Measurements from ENCODE around the gene PSMA4. TPM values are rescaled to one million over a fixed set of nuclear protein-coding genes. Genes with fewer than 3 reads are reported as not detected.

The PSMA4 gene
- total and polyA plus RNA-seq, 2 experiments from 2014 or later: 322 to 552 TPM

GRCh38 chr15:78574944-78575343, 34.7 kb downstream of the PSMA4 start:
- Histone ChIP-seq H3K4me2 (no peak overlapping the region), H3K36me3 (ENCODE audit: insufficient read depth) (no peaks in the 10 kb centered on the region), H3K27me3 (ENCODE audit: insufficient read depth) (no peaks in the 10 kb centered on the region), H3F3A (replicated peaks; ENCODE audit: low read depth) (no peaks in the 10 kb centered on the region), H2AFZ (no peak overlapping the region), H3K9me2 (ENCODE audit: insufficient read depth) (no peaks in the 10 kb centered on the region), H3K4me1 (ENCODE audit: insufficient read depth) (0 out of 2 replicates have a peak, but pooled peaks cover 3% of the 10 kb centered on the region), H3K4me3 (no peak overlapping the region), H4K20me1 (replicated peaks; ENCODE audit: insufficient read depth) (peaks cover 18% of the 10 kb centered on the region), H3K27ac (ENCODE audit: low read depth) (no peak overlapping the region), H3K79me2 (replicated peaks; ENCODE audit: insufficient read depth) (peaks cover 94% of the 10 kb centered on the region)
- ATAC-seq: no peak
- Mint-ChIP-seq H3K9me3 (no peaks in the 10 kb centered on the region), H3K27me3 (ENCODE audit: insufficient read depth, low read depth, poor library complexity) (peaks cover 2% of the 10 kb centered on the region), H3K4me1 (peaks cover 3% of the 10 kb centered on the region; the same call in 2 of the 3 replicates), H3K36me3 (ENCODE audit: low read depth) (peaks cover 3% of the 10 kb centered on the region; the same call in 1 of the 3 replicates), H3K4me3 (no peak overlapping the region), H3K27ac (no peak overlapping the region)
- no peak for TF ChIP-seq ZNF114 (CRISPR knock-in tag; IDR thresholded peaks at IDR 0.05)
- no peak for TF ChIP-seq REST (IDR thresholded peaks at IDR 0.05; ENCODE audit: unreplicated experiment)
- TF ChIP-seq ZNF462 (CRISPR knock-in tag; IDR thresholded peaks at IDR 0.05): no peak
- no peak for TF ChIP-seq STAT1 (IDR thresholded peaks at IDR 0.05; ENCODE audit: unreplicated experiment)
- TF ChIP-seq CREB1 (CRISPR knock-in tag; IDR thresholded peaks at IDR 0.05; ENCODE audit: low read depth): no peak
- TF ChIP-seq EZH2phosphoT487 (IDR thresholded peaks at IDR 0.05; ENCODE audit: unreplicated experiment): no peak
- TF ChIP-seq CTCF (conservative IDR thresholded peaks at IDR 0.05; ENCODE audit: low read depth in 2 of 2): no peak
- TF ChIP-seq JUNB (IDR thresholded peaks at IDR 0.05; ENCODE audit: unreplicated experiment): no peak
- TF ChIP-seq ETS1 (IDR thresholded peaks at IDR 0.05): no peak
- TF ChIP-seq ZNF331 (CRISPR knock-in tag; IDR thresholded peaks at IDR 0.05; ENCODE audit: low read depth): no peak
- TF ChIP-seq NANOG (IDR thresholded peaks at IDR 0.05; ENCODE audit: borderline replicate concordance): no peak
- no peak for TF ChIP-seq POLR2AphosphoS5 (IDR thresholded peaks at IDR 0.05; ENCODE audit: low read depth)
- TF ChIP-seq EZH2 (IDR thresholded peaks at IDR 0.05; ENCODE audit: low read depth, unreplicated experiment): no peak
- no peak for DNase-seq (ENCODE audit: low spot score)
